COLO829 (cell line): Measurements from ENCODE around the gene NDUFV2.
"Not testable (repeated sequence)": the region's sequence is repeated elsewhere in the genome, so short reads cannot be mapped to it uniquely, and the experiment has no call there.

Source experiments
- DNase-seq: peaks from one replicate; pipeline ENCODE4 v3.0.0; 2012; ENCODE audit warnings: low spot score

NDUFV2 gene

DNA sequence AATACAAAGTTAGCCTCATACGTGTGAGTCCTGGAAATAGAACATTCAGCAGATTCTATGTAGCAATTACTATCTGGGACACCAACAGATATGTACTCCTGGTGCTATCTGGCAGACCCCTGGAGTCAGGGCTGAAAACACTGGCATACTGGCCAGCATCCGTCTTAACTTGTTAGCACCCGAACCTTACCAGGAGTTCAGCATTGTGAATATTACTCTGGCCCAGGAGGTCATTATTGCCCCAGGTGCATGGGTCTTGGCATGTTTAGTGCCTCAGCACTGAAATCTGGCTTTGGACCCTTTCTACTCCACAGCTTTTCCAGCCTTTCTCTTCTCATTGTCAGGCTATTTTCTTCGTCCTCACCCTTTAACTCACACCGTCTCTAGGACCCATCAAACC lies 11.9 kb upstream of the NDUFV2 start:
- DNase-seq: no peak

- DNase-seq: no peak
These were observed 11.4 kb upstream of the NDUFV2 start for GRCh38 chr18:9091066-9091476.

- peak; percentile 72 for DNase-seq
These were observed 9.8 kb upstream of the NDUFV2 start for GRCh38 chr18:9092665-9093064.

DNA sequence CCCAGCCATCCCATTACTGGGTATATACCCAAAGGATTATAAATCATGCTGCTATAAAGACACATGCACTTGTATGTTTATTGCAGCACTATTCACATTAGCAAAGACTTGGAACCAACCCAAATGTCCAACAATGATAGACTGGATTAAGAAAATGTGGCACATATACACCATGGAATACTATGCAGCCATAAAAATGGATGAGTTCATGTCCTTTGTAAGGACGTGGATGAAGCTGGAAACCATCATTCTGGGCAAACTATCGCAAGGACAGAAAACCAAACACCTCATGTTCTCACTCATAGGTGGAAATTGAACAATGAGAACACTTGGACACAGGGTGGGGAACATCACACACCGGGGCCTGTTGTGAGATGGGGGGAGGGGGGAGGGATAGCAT lies 9.4 kb upstream of the NDUFV2 start:
- DNase-seq: not testable (repeated sequence)

DNA sequence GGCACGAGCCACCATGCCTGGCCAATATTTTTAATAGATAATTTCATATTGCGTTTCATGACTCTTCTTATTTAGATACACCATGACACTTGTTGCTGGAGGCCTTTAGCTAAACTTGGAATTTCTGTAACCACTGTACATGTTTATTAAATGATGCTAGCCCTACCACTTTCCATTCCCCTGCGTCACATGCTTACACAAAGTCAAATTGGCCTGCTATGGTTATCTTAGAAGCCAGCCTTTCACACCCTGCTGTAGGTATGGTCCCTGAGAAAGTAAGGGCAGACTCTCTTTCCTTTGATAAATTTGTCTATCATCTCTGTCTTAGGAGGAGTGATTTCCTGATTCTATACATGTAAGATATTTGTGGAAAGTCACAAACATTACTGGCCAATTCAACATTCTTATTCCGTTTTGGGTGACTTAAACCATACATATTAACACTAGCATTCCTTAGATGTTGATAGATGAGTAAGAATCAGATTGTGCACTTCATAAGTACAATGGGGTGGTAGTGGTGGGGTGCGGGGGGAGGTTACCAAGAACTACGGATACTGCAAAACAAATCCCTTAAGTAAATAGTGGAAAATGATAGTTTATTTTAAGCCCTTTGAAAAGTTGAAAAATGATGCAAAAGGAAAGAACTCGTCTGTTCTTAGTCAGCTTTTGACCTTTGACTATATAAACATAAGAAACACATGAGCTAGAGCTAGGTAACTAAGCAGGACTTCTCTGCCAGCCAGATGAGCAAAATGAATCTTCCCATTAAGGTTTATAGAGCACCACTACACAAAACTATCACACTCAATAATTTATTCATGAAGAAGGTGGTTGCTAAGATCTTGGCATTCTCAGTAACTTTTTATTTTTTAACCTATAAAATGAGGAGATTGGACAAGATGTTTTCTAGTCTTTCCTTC lies 7.9 kb upstream of the NDUFV2 start:
- no peak for DNase-seq

- no peak for DNase-seq
These were observed 7.0 kb upstream of the NDUFV2 start for GRCh38 chr18:9095297-9096006.

- DNase-seq: no peak
These were observed 6.5 kb upstream of the NDUFV2 start for GRCh38 chr18:9096007-9096371.

- no peak for DNase-seq
These were observed 5.8 kb upstream of the NDUFV2 start for GRCh38 chr18:9096685-9097084.

- DNase-seq: no peak
These were observed 5.2 kb upstream of the NDUFV2 start for GRCh38 chr18:9097349-9097748.

- DNase-seq: no peak
These were observed 1.7 kb upstream of the NDUFV2 start for GRCh38 chr18:9100796-9101195.

- DNase-seq: no peak
These were observed 580 bp upstream of the NDUFV2 start for GRCh38 chr18:9101730-9102507.

- no peak for DNase-seq
These were observed 926 bp downstream of the NDUFV2 start for GRCh38 chr18:9103376-9103873.

- DNase-seq: no peak
These were observed 1.9 kb downstream of the NDUFV2 start for GRCh38 chr18:9104244-9104901.

GRCh38 chr18:9105420-9105819 lies 2.9 kb downstream of the NDUFV2 start:
- DNase-seq: no peak

DNA sequence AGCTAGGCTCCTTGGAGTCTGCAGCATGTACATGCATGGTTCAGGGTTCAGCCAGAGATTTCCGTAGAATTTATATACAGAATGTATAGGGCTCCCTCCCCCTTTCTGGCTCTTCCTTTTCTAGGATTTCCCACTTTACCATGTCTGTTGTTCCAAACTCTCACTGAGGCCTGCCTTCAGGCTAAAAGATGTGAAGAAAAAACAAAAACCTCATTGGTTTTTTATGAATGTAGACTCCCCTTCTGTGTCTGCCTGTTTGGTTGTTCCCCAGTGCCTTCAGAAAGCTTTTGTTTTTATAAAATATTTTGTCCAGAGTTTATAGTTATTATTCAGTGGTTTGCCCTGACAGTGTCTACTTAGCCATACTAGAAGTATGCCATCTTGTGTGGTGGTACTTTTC lies 3.6 kb downstream of the NDUFV2 start:
- no peak for DNase-seq

GRCh38 chr18:9106800-9107584 lies 4.5 kb downstream of the NDUFV2 start:
- no peak for DNase-seq

GRCh38 chr18:9108911-9109310 lies 6.4 kb downstream of the NDUFV2 start:
- no peak for DNase-seq

DNA sequence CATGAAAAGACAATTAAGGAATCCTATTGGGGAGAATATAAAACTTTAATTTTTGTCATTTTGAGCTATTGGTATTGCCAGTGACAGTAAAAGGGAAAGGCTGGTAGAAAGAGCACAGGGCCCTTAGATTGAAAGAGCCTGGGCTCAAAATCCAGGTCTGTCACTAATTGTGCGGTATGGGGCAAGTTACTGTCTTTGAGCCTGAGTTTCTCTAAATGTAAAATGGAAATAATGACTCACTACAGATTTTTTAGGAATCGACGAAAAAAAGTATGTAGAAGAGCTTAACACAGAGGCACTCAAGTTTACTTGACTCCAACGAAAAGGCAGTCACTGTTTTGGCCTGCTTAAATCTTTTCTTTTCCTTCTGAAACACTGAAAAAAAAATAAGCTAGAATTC lies 7.0 kb downstream of the NDUFV2 start:
- no peak for DNase-seq

- DNase-seq: no peak
These were observed 11.1 kb downstream of the NDUFV2 start for GRCh38 chr18:9113468-9114149.

- no peak for DNase-seq
These were observed 13.5 kb downstream of the NDUFV2 start for GRCh38 chr18:9115984-9116383.
